ENCODE data around the gene GMPR.

GMPR gene

DNA sequence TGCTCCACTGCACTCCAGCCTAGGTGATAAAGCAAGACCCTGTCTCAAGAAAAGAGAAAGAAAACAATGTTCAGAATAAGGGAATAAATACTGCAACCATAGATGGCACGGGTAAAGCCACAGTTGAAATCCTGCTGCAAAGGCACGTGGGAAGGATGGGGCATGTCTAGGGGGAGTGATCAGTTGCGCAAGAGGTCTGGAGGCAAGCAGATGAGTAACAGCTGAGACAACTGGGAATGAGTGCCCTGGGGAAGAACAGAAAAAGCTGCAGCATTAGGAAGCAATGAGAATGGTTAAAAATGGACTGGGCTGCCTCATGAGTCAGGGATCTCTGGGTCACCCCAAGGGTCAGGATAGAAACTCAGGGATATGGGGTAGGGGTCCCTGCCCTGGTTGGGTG is 96.3 kb downstream of the GMPR start:
- H3K4me3 ChIP-seq (ENCODE audit: low read depth, low read length): no peak overlapping the region
- DNase-seq: peak; percentile 86 to 90
- peaks cover 25 to 31% of the 10 kb centered on the region in 2 experiments for H3K4me1 ChIP-seq (ENCODE audit: control insufficient read depth in 1 of 2, insufficient read depth in 2 of 2, low read length in 2 of 2)
- no peak overlapping the region for H3K23ac ChIP-seq (ENCODE audit: low read length)
- H3K36me3 ChIP-seq (ENCODE audit: control insufficient read depth in 1 of 2, insufficient read depth in 2 of 2, low read length in 2 of 2): no peaks in the 10 kb centered on the region
- peak overlapping the region; percentile 91 for H3K27ac ChIP-seq (ENCODE audit: low read depth, low read length)
- H3K27me3 ChIP-seq (ENCODE audit: insufficient read depth, low read length): no peaks in the 10 kb centered on the region
- peaks cover 4% of the 10 kb centered on the region for H3K79me2 ChIP-seq (ENCODE audit: control insufficient read depth, insufficient read depth, low read length, poor library complexity)
- H4K12ac ChIP-seq (ENCODE audit: low read depth, low read length): no peak overlapping the region
- no peak overlapping the region for H3K4me2 ChIP-seq (ENCODE audit: low read length)
- H4K91ac ChIP-seq (ENCODE audit: low read depth, low read length): peak overlapping the region; percentile 59
- H2BK12ac ChIP-seq (ENCODE audit: low read length): no peak overlapping the region
- H3K4ac ChIP-seq (ENCODE audit: low read depth, low read length): no peak overlapping the region
- no peaks in the 10 kb centered on the region for H3K9me3 ChIP-seq (ENCODE audit: insufficient read depth, low read depth, low read length)
- H3K79me1 ChIP-seq (ENCODE audit: low read length): peaks cover 31% of the 10 kb centered on the region
- H3K9ac ChIP-seq (ENCODE audit: low read length): no peak overlapping the region
- no CpG with 5 or more reads among the region's 3 CpGs for WGBS (ENCODE audit: extremely low coverage, insufficient coverage, insufficient read length)
- H2BK120ac ChIP-seq (ENCODE audit: insufficient read depth, low read length, poor library complexity): peak overlapping the region; percentile 98
- H4K8ac ChIP-seq (ENCODE audit: low read depth, low read length): no peak overlapping the region
- no peak overlapping the region for H2AFZ ChIP-seq (ENCODE audit: insufficient read depth, low read length, poor library complexity)
- H3K14ac ChIP-seq (ENCODE audit: low read length): no peak overlapping the region
- H2BK5ac ChIP-seq (ENCODE audit: low read depth, low read length, poor library complexity): peak overlapping the region; percentile 61
- H3K18ac ChIP-seq (ENCODE audit: low read length): no peak overlapping the region
- H2AK5ac ChIP-seq (ENCODE audit: low read length): no peak overlapping the region

DNA sequence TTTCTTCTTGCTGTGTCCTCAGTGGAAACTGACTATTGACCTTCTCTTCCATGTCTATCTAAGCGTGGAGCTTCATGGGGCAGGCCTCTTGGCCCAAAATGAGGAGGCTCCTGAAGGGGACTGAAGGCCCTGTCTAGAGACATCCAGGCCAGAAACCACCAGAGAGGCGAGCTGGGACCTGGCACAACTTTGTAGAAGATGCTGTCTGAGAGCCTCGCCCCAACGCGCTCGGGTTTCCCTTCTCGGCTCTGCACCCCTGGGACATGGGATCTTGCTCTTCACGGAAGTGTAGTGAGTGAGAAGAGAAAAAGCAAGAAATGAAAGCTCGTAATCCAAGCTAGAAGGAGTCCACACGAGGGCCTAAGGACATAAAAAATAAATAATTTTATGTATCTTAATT is 96.8 kb downstream of the GMPR start:
- no CpG with 5 or more reads among the region's 10 CpGs for WGBS (ENCODE audit: extremely low coverage, insufficient coverage, insufficient read length)
- Histone ChIP-seq H4K12ac (ENCODE audit: low read depth, low read length) (peak overlapping the region; percentile 26), H3K4ac (ENCODE audit: low read depth, low read length) (peak overlapping the region; percentile 92), H3K79me1 (ENCODE audit: low read length) (peaks cover 32% of the 10 kb centered on the region), H3K79me2 (ENCODE audit: control insufficient read depth, insufficient read depth, low read length, poor library complexity) (peaks cover 4% of the 10 kb centered on the region), H2BK12ac (ENCODE audit: low read length) (peak overlapping the region; percentile 85), H3K23ac (ENCODE audit: low read length) (no peak overlapping the region), H2AK5ac (ENCODE audit: low read length) (peak overlapping the region; percentile 97), H2AFZ (ENCODE audit: insufficient read depth, low read length, poor library complexity) (peak overlapping the region; percentile 23), H3K4me2 (ENCODE audit: low read length) (no peak overlapping the region), H2BK5ac (ENCODE audit: low read depth, low read length, poor library complexity) (peak overlapping the region; percentile 92), H4K8ac (ENCODE audit: low read depth, low read length) (peak overlapping the region; percentile 72), H2BK120ac (ENCODE audit: insufficient read depth, low read length, poor library complexity) (peak overlapping the region; percentile 98), H3K9me3 (ENCODE audit: insufficient read depth, low read depth, low read length) (no peaks in the 10 kb centered on the region), H3K4me3 (ENCODE audit: low read depth, low read length) (no peak overlapping the region), H3K36me3 (ENCODE audit: control insufficient read depth in 1 of 2, insufficient read depth in 2 of 2, low read length in 2 of 2) (no peaks in the 10 kb centered on the region), H4K91ac (ENCODE audit: low read depth, low read length) (peak overlapping the region; percentile 98), H3K4me1 (ENCODE audit: control insufficient read depth in 1 of 2, insufficient read depth in 2 of 2, low read length in 2 of 2) (peaks cover 25 to 31% of the 10 kb centered on the region in 2 experiments), H3K9ac (ENCODE audit: low read length) (no peak overlapping the region), H3K14ac (ENCODE audit: low read length) (peak overlapping the region; percentile 83), H3K18ac (ENCODE audit: low read length) (peak overlapping the region; percentile 73), H3K27ac (ENCODE audit: low read depth, low read length) (peak overlapping the region; percentile 91), H3K27me3 (ENCODE audit: insufficient read depth, low read length) (no peaks in the 10 kb centered on the region)
- no peak for DNase-seq

DNA sequence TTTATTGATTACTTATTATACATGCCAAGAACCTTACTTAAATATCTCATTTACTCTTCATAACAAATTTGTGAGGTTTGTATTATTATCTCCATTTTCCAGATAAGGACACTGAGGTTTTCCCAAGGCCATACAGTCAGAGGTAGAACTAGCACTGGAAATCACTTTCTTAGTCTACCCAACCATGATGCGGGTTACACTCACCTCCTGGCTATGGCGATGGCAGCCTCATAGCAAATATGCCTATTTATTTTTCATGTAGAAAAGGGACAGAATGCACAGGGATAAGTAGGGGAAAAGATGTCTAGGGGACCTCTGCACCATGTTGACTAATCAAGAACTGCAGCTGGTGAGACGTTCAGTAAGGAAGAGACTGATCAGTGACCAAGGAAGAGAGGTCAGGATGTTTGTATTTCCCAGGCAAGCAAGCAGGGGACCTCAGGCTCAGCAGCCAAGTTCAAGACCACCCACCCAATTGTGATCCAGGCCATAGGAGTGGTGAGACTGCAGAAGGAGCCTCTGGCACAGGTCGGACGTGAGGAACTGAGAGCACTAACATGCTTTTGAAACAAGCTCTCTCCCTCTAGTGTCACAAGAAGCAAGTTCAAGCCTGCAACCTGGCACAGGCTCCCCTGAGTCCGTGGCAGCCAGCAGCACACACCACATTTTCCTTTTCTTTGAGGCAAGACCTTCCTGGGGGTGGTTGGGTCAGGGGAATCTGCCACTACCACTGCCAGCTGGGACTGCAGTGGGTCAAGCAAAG is 97.8 kb downstream of the GMPR start:
- H3K9me3 ChIP-seq (ENCODE audit: insufficient read depth, low read depth, low read length): no peaks in the 10 kb centered on the region
- H2BK5ac ChIP-seq (ENCODE audit: low read depth, low read length, poor library complexity): peak overlapping the region; percentile 88
- H2BK12ac ChIP-seq (ENCODE audit: low read length): peak overlapping the region; percentile 97
- DNase-seq: peak; percentile 58 to 59
- no peak overlapping the region for H2AFZ ChIP-seq (ENCODE audit: insufficient read depth, low read length, poor library complexity)
- no peak overlapping the region for H3K4me3 ChIP-seq (ENCODE audit: low read depth, low read length)
- H3K27ac ChIP-seq (ENCODE audit: low read depth, low read length): peak overlapping the region; percentile 70
- peak overlapping the region; percentile 87 for H3K18ac ChIP-seq (ENCODE audit: low read length)
- H3K14ac ChIP-seq (ENCODE audit: low read length): peak overlapping the region; percentile 92
- peaks cover 4% of the 10 kb centered on the region for H3K79me2 ChIP-seq (ENCODE audit: control insufficient read depth, insufficient read depth, low read length, poor library complexity)
- H3K36me3 ChIP-seq (ENCODE audit: control insufficient read depth in 1 of 2, insufficient read depth in 2 of 2, low read length in 2 of 2): no peaks in the 10 kb centered on the region
- H2BK120ac ChIP-seq (ENCODE audit: insufficient read depth, low read length, poor library complexity): peak overlapping the region; percentile 15
- H3K4ac ChIP-seq (ENCODE audit: low read depth, low read length): peak overlapping the region; percentile 84
- H4K91ac ChIP-seq (ENCODE audit: low read depth, low read length): peak overlapping the region; percentile 95
- WGBS (ENCODE audit: extremely low coverage, insufficient coverage, insufficient read length): no CpG with 5 or more reads among the region's 6 CpGs
- no peaks in the 10 kb centered on the region for H3K27me3 ChIP-seq (ENCODE audit: insufficient read depth, low read length)
- H4K12ac ChIP-seq (ENCODE audit: low read depth, low read length): peak overlapping the region; percentile 64
- H4K8ac ChIP-seq (ENCODE audit: low read depth, low read length): peak overlapping the region; percentile 11
- no peak overlapping the region for H3K23ac ChIP-seq (ENCODE audit: low read length)
- H3K79me1 ChIP-seq (ENCODE audit: low read length): peaks cover 32% of the 10 kb centered on the region
- no peak overlapping the region for H3K9ac ChIP-seq (ENCODE audit: low read length)
- peaks cover 25 to 31% of the 10 kb centered on the region in 2 experiments for H3K4me1 ChIP-seq (ENCODE audit: control insufficient read depth in 1 of 2, insufficient read depth in 2 of 2, low read length in 2 of 2)
- peak overlapping the region; percentile 38 for H2AK5ac ChIP-seq (ENCODE audit: low read length)
- H3K4me2 ChIP-seq (ENCODE audit: low read length): no peak overlapping the region

DNA sequence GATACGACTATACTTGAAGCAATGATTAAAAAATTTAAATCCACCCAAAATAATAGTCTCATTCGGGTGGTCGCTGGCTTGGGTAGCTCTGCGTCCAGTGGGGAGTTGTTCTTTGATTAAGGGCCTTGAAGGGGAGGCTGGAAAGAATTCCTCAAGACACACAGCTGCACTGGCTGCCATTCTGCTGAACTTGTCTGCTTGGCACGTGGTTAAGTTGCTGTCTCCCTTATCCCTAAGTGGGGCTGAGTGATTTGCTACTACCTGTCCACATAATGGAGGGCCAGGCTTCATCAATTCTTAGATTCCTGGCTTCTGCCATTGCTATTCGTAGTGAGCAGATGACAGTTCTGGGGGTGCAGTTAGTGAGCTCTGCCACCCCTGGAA is 98.5 kb downstream of the GMPR start:
- Histone ChIP-seq H3K79me2 (ENCODE audit: control insufficient read depth, insufficient read depth, low read length, poor library complexity) (peaks cover 4% of the 10 kb centered on the region), H2AFZ (ENCODE audit: insufficient read depth, low read length, poor library complexity) (no peak overlapping the region), H3K18ac (ENCODE audit: low read length) (peak overlapping the region; percentile 15), H3K4me3 (ENCODE audit: low read depth, low read length) (no peak overlapping the region), H3K4me1 (ENCODE audit: control insufficient read depth in 1 of 2, insufficient read depth in 2 of 2, low read length in 2 of 2) (peaks cover 25 to 31% of the 10 kb centered on the region in 2 experiments), H3K14ac (ENCODE audit: low read length) (peak overlapping the region; percentile 30), H2AK5ac (ENCODE audit: low read length) (peak overlapping the region; percentile 14), H3K9ac (ENCODE audit: low read length) (no peak overlapping the region), H4K91ac (ENCODE audit: low read depth, low read length) (peak overlapping the region; percentile 78), H4K8ac (ENCODE audit: low read depth, low read length) (peak overlapping the region; percentile 0), H2BK5ac (ENCODE audit: low read depth, low read length, poor library complexity) (peak overlapping the region; percentile 1), H3K27ac (ENCODE audit: low read depth, low read length) (peak overlapping the region; percentile 70), H3K4me2 (ENCODE audit: low read length) (no peak overlapping the region), H3K23ac (ENCODE audit: low read length) (no peak overlapping the region), H3K36me3 (ENCODE audit: control insufficient read depth in 1 of 2, insufficient read depth in 2 of 2, low read length in 2 of 2) (no peaks in the 10 kb centered on the region), H2BK12ac (ENCODE audit: low read length) (peak overlapping the region; percentile 27), H3K79me1 (ENCODE audit: low read length) (peaks cover 32% of the 10 kb centered on the region), H3K9me3 (ENCODE audit: insufficient read depth, low read depth, low read length) (no peaks in the 10 kb centered on the region), H2BK120ac (ENCODE audit: insufficient read depth, low read length, poor library complexity) (peak overlapping the region; percentile 15), H3K4ac (ENCODE audit: low read depth, low read length) (peak overlapping the region; percentile 41), H4K12ac (ENCODE audit: low read depth, low read length) (no peak overlapping the region), H3K27me3 (ENCODE audit: insufficient read depth, low read length) (no peaks in the 10 kb centered on the region)
- no peak for DNase-seq
- no CpG with 5 or more reads among the region's 6 CpGs for WGBS (ENCODE audit: extremely low coverage, insufficient coverage, insufficient read length)

All from trophoblast cell (in vitro differentiated cells and primary cell).